ENCODE results near the gene CXADR.

GRCh38 chr21:17498586-17498985, 14.3 kb upstream of the CXADR start:
- TF ChIP-seq, protein P1, sequence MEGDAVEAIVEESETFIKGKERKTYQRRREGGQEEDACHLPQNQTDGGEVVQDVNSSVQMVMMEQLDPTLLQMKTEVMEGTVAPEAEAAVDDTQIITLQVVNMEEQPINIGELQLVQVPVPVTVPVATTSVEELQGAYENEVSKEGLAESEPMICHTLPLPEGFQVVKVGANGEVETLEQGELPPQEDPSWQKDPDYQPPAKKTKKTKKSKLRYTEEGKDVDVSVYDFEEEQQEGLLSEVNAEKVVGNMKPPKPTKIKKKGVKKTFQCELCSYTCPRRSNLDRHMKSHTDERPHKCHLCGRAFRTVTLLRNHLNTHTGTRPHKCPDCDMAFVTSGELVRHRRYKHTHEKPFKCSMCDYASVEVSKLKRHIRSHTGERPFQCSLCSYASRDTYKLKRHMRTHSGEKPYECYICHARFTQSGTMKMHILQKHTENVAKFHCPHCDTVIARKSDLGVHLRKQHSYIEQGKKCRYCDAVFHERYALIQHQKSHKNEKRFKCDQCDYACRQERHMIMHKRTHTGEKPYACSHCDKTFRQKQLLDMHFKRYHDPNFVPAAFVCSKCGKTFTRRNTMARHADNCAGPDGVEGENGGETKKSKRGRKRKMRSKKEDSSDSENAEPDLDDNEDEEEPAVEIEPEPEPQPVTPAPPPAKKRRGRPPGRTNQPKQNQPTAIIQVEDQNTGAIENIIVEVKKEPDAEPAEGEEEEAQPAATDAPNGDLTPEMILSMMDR (IDR thresholded peaks at IDR 0.05) = no peak
- TF ChIP-seq POLR2AphosphoS5 (IDR thresholded peaks at IDR 0.05; ENCODE audit: low read depth, low read length) = no peak
